ENCODE measurements around the gene COMMD1. TPM values are rescaled to one million over a fixed set of nuclear protein-coding genes. Genes with fewer than 3 reads are reported as not detected.

COMMD1 gene
- polyA plus RNA-seq, 1 donor (not counting 4 experiments of a cell fraction or from before 2014, with no cell fraction given): 44.8 TPM

DNA sequence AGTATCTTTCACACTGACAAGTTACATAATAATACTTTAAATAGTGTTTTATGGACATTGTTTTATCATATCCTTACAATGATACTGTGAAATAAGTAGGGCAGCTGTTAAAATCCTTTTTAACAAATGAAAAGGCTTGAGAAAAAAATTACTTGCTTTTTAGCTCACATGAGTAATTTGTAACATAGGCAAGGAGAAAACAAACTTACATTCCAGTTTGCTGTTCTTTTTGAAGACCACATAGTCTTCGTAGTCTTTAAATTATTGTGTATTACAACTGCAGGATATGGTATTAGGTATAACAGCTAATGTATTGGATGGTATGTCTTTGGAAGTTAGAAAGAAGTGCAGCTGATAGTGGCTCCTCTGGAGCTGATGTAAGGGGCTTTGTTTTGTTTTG lies 130.8 kb downstream of the COMMD1 start:
- Histone ChIP-seq H3K36me3 (ENCODE audit: control insufficient read depth in 2 of 2, extremely low read depth in 1 of 2, insufficient read depth in 2 of 2, low read length in 2 of 2) (no peaks in the 10 kb centered on the region), H4K20me1 (ENCODE audit: control insufficient read depth, extremely low read depth, insufficient read depth, low read length) (no peaks in the 10 kb centered on the region), H3K9me1 (ENCODE audit: control insufficient read depth, extremely low read depth, insufficient read depth, low read length) (no peaks in the 10 kb centered on the region), H3K79me2 (ENCODE audit: control insufficient read depth, insufficient read depth, low read length) (no peaks in the 10 kb centered on the region), H3K4me3 (ENCODE audit: control insufficient read depth in 2 of 3, extremely low read depth in 1 of 3, insufficient read depth in 2 of 3, low read depth in 1 of 3, low read length in 3 of 3) (no peak overlapping the region), H3K27ac (ENCODE audit: control insufficient read depth, insufficient read depth, low read length) (no peak overlapping the region), H2AFZ (ENCODE audit: control insufficient read depth, low read length) (no peak overlapping the region), H3K9ac (ENCODE audit: control insufficient read depth, extremely low read depth, insufficient read depth, low read length) (no peak overlapping the region), H3K4me1 (ENCODE audit: control insufficient read depth, extremely low read depth, insufficient read depth, low read length) (peaks cover 14% of the 10 kb centered on the region), H3K27me3 (ENCODE audit: control insufficient read depth, extremely low read depth, insufficient read depth, low read length) (no peaks in the 10 kb centered on the region), H3K4me2 (ENCODE audit: control insufficient read depth, extremely low read depth, insufficient read depth, low read depth, low read length) (no peak overlapping the region), H3K9me3 (ENCODE audit: control insufficient read depth, low read depth, low read length) (no peaks in the 10 kb centered on the region)
- no peak for DNase-seq (ENCODE audit: low read depth, low spot score)
- TF ChIP-seq EZH2 (IDR thresholded peaks at IDR 0.05; ENCODE audit: low read length): no peak
- TF ChIP-seq, protein P1, sequence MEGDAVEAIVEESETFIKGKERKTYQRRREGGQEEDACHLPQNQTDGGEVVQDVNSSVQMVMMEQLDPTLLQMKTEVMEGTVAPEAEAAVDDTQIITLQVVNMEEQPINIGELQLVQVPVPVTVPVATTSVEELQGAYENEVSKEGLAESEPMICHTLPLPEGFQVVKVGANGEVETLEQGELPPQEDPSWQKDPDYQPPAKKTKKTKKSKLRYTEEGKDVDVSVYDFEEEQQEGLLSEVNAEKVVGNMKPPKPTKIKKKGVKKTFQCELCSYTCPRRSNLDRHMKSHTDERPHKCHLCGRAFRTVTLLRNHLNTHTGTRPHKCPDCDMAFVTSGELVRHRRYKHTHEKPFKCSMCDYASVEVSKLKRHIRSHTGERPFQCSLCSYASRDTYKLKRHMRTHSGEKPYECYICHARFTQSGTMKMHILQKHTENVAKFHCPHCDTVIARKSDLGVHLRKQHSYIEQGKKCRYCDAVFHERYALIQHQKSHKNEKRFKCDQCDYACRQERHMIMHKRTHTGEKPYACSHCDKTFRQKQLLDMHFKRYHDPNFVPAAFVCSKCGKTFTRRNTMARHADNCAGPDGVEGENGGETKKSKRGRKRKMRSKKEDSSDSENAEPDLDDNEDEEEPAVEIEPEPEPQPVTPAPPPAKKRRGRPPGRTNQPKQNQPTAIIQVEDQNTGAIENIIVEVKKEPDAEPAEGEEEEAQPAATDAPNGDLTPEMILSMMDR (optimal IDR thresholded peaks at IDR 0.05 in 1 of 3, IDR thresholded peaks at IDR 0.05 in 1 of 3, conservative IDR thresholded peaks at IDR 0.05 in 1 of 3; ENCODE audit: extremely low read depth in 1 of 3, insufficient read depth in 2 of 3, low read length in 3 of 3): no peak
- dilution Hi-C loops (cut with MboI; ENCODE audit: extremely low pct_ligation_motif_present, low sequenced_read_pairs): no loop called here
- no peak for FAIRE-seq

DNA sequence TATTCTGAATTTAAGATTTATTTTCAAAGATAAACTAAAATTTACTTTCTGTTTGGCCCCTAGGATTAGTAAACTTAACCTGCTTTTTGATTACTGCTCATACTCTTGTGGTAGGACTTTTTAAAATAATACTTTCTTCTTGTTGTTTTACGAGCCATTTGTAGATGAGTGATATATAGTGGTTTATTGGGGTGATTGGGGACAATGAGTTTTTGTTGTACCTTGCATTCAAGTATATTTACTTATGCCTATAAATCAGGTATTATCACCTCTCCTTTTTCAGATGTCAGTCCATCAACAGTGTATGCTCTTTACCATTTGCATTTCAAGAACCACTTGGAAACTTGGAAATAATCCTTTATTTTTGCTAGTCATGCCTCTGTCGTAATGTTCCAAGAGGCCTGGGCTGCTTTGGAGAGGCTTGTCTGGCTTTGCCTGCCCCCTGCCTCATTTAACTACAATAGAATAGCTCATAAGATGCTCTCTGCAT lies 131.3 kb downstream of the COMMD1 start:
- Histone ChIP-seq H3K9me1 (ENCODE audit: control insufficient read depth, extremely low read depth, insufficient read depth, low read length) (no peaks in the 10 kb centered on the region), H3K4me1 (ENCODE audit: control insufficient read depth, extremely low read depth, insufficient read depth, low read length) (peaks cover 14% of the 10 kb centered on the region), H3K4me2 (ENCODE audit: control insufficient read depth, extremely low read depth, insufficient read depth, low read depth, low read length) (no peak overlapping the region), H3K27ac (ENCODE audit: control insufficient read depth, insufficient read depth, low read length) (no peak overlapping the region), H4K20me1 (ENCODE audit: control insufficient read depth, extremely low read depth, insufficient read depth, low read length) (no peaks in the 10 kb centered on the region), H3K36me3 (ENCODE audit: control insufficient read depth in 2 of 2, extremely low read depth in 1 of 2, insufficient read depth in 2 of 2, low read length in 2 of 2) (no peaks in the 10 kb centered on the region), H3K79me2 (ENCODE audit: control insufficient read depth, insufficient read depth, low read length) (no peaks in the 10 kb centered on the region), H3K9ac (ENCODE audit: control insufficient read depth, extremely low read depth, insufficient read depth, low read length) (no peak overlapping the region), H3K27me3 (ENCODE audit: control insufficient read depth, extremely low read depth, insufficient read depth, low read length) (no peaks in the 10 kb centered on the region), H3K4me3 (ENCODE audit: control insufficient read depth in 2 of 3, extremely low read depth in 1 of 3, insufficient read depth in 2 of 3, low read depth in 1 of 3, low read length in 3 of 3) (no peak overlapping the region), H2AFZ (ENCODE audit: control insufficient read depth, low read length) (no peak overlapping the region), H3K9me3 (ENCODE audit: control insufficient read depth, low read depth, low read length) (no peaks in the 10 kb centered on the region)
- FAIRE-seq (no peak), DNase-seq (ENCODE audit: low read depth, low spot score) (no peak)
- no peak for TF ChIP-seq EZH2 (IDR thresholded peaks at IDR 0.05; ENCODE audit: low read length)
- TF ChIP-seq, protein P1 (optimal IDR thresholded peaks at IDR 0.05 in 1 of 3, IDR thresholded peaks at IDR 0.05 in 1 of 3, conservative IDR thresholded peaks at IDR 0.05 in 1 of 3; ENCODE audit: extremely low read depth in 1 of 3, insufficient read depth in 2 of 3, low read length in 3 of 3): no peak
- dilution Hi-C loops (cut with MboI; ENCODE audit: extremely low pct_ligation_motif_present, low sequenced_read_pairs): no loop called here
